GM12891 (cell line): ENCODE results near the gene WDFY1.

Experiments used
- PAX5 ChIP-seq: IDR thresholded peaks from 2 replicates; pipeline ENCODE4 v1.6.1; 2011; ENCODE audit warnings: low read length, moderate library complexity, mild to moderate bottlenecking; ENCODE audit not compliant: insufficient read depth, severe bottlenecking
- POLR2A ChIP-seq: IDR thresholded peaks from 2 replicates; pipeline ENCODE4 v1.6.1; 2011; ENCODE audit warnings: low read depth, low read length, control low read depth
- POLR2AphosphoS5 ChIP-seq: IDR thresholded peaks from 2 replicates; pipeline ENCODE4 v1.6.1; 2011; ENCODE audit warnings: low read depth, low read length, control low read depth
- POU2F2 ChIP-seq: IDR thresholded peaks from 2 replicates; pipeline ENCODE4 v1.6.1; 2011; ENCODE audit warnings: low read depth, mild to moderate bottlenecking, control low read depth, low read length, moderate library complexity
- SPI1 ChIP-seq: IDR thresholded peaks from 2 replicates; pipeline ENCODE4 v1.6.1; 2011; ENCODE audit warnings: low read depth, low read length, control low read depth
- TAF1 ChIP-seq: IDR thresholded peaks from 2 replicates; pipeline ENCODE4 v1.6.1; 2011; ENCODE audit warnings: low read depth, low read length, control low read depth

GRCh38 chr2:223834431-223834830 lies 110.7 kb downstream of the WDFY1 start:
- TF ChIP-seq TAF1 (no peak), POLR2AphosphoS5 (no peak), POLR2A (no peak), PAX5 (no peak), SPI1 (no peak), POU2F2 (no peak)
